Panc1 (cell line): Measurements from ENCODE around the gene MXD3. TPM values are rescaled to one million over a fixed set of nuclear protein-coding genes. Genes with fewer than 3 reads are reported as not detected.

Source experiments
- ATAC-seq: fragments of 200-7000 bp; cut with Tn5 transposase; 2 replicates; pipeline ENCODE4 v1.9.1; 2020; ENCODE audit warnings: mild to moderate bottlenecking, moderate library complexity
- BruUV-seq: library from RNA; stranded (reverse); fragments of 400-500 nt; replicated peaks from 2 replicates; lab custom pipeline; 2021; lab: Mats Ljungman, UMichigan
- CTCF ChIA-PET: fragments of 300-600 bp; sonication (Branson Sonifier 250); formaldehyde crosslinking; loops from one replicate; lab custom pipeline; 2022; ENCODE audit warnings: antibody characterized with exemption; lab: Charles Lee
- POLR2A ChIA-PET: fragments of 300-600 bp; sonication (Branson Sonifier 250); formaldehyde crosslinking; loops from one replicate; lab custom pipeline; 2022; ENCODE audit warnings: antibody characterized with exemption; lab: Charles Lee
- DNase-seq: peaks from one replicate; pipeline ENCODE4 v3.0.0-alpha.2; 2010; ENCODE audit warnings: low read depth, low spot score
- H3K27ac ChIP-seq: 2 replicates; pipeline ENCODE4 v1.5.1; 2011; ENCODE audit warnings: mild to moderate bottlenecking, low read length, inconsistent platforms
- H3K27me3 ChIP-seq: fragments of 200-500 bp; sonication (Bioruptor generic); 2 replicates; pipeline ENCODE4 v1.6.0; 2014; ENCODE audit warnings: low read length, inconsistent platforms; ENCODE audit not compliant: control insufficient read depth, insufficient read depth
- H3K36me3 ChIP-seq: fragments of 200-500 bp; sonication (Bioruptor generic); 2 replicates; pipeline ENCODE4 v1.5.1; 2014; ENCODE audit warnings: inconsistent platforms, mild to moderate bottlenecking, low read length, moderate library complexity; ENCODE audit not compliant: control insufficient read depth, insufficient read depth
- H3K4me1 ChIP-seq: 2 replicates; pipeline ENCODE4 v1.5.1; 2011; ENCODE audit warnings: inconsistent platforms, mild to moderate bottlenecking, low read length, moderate library complexity; ENCODE audit not compliant: control insufficient read depth, insufficient read depth
- H3K4me3 ChIP-seq, 2 experiments: 2 replicates each; pipeline ENCODE4 v1.5.1; 2011 to 2012; ENCODE audit warnings: low read depth in 2 of 2, low read length in 2 of 2, mild to moderate bottlenecking in 2 of 2, inconsistent platforms in 1 of 2, moderate library complexity in 1 of 2
- H3K9me3 ChIP-seq: fragments of 200-500 bp; sonication (Bioruptor generic); 2 replicates; pipeline ENCODE4 v1.5.1; 2014; ENCODE audit warnings: low read depth, mild to moderate bottlenecking, inconsistent platforms, low read length, moderate library complexity; ENCODE audit not compliant: control insufficient read depth, insufficient read depth
- POLR2AphosphoS5 ChIP-seq: IDR thresholded peaks from 2 replicates; pipeline ENCODE4 v1.6.1; 2012; ENCODE audit warnings: mild to moderate bottlenecking, low read depth, low read length, moderate library complexity
- REST ChIP-seq, 2 experiments: IDR thresholded peaks; 2 replicates each; pipeline ENCODE4 v1.6.1; 2011 to 2012; ENCODE audit warnings: low read depth in 2 of 2, control low read depth in 1 of 2, low read length in 1 of 2, mild to moderate bottlenecking in 1 of 2, moderate library complexity in 1 of 2; ENCODE audit not compliant: insufficient read depth in 1 of 2
- SIN3A ChIP-seq: IDR thresholded peaks from 2 replicates; pipeline ENCODE4 v1.6.1; 2012; ENCODE audit warnings: low read depth, mild to moderate bottlenecking, low read length, moderate library complexity, borderline replicate concordance; ENCODE audit not compliant: insufficient read depth
- TCF7L2 ChIP-seq: IDR thresholded peaks from 2 replicates; pipeline ENCODE4 v1.6.1; 2011; ENCODE audit warnings: mild to moderate bottlenecking, low read depth, low read length, inconsistent platforms
- in situ Hi-C: cut with HindIII; loops from 2 replicates; pipeline ENCODE4 v1.10.0; 2016; ENCODE audit warnings: low sequenced_read_pairs, low pct_unique_long_range_greater_than_20kb
- intact Hi-C: fragments of 100-400 bp; cut with micrococcal nuclease; formaldehyde crosslinking; loops from one replicate; pipeline ENCODE4 v1.10.0; 2022; ENCODE audit not compliant: unreplicated experiment
- total RNA-seq: library from RNA; stranded (reverse); gene quantifications from one replicate; pipeline ENCODE4 v1.2.1, GENCODE V29; 2021; ENCODE audit not compliant: unreplicated experiment
- TF ChIP-seq, protein P1 (sequence below): fragments of 450-650 bp; IDR thresholded peaks from 2 replicates; pipeline ENCODE4 v1.5.1; 2017; ENCODE audit warnings: mild to moderate bottlenecking

Gene MXD3
- total RNA-seq, 1 experiment from 2014 or later: 12.0 TPM

DNA sequence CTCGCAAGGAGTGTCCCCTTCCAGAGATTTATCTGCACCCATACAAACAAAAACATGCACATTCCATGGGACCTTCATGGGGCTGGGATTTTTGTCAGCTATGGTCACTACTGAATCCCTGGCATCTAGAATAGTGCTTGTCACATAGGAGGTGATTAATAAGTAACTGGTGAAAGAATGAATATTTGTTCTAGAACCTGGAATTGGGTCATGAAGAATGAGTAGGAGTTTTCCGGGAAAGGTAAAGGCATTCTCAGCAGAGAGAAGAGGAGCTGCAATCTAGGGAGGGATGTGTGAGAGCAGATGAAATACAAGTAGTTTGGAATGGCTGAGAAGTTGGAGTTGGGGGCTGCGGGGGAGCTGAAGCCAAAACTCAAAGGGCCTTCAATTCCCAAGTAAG is 42.6 kb upstream of the MXD3 start:
- in situ Hi-C loops: no loop called here
- intact Hi-C loops: no loop called here
- H3K9me3 ChIP-seq: no peaks in the 10 kb centered on the region
- ChIA-PET CTCF (interaction anchor here (0.6 kb wide), 1 partner anchor 347 kb away, joined by 3 read pairs; no protein-coding TSS in a partner anchor), POLR2A (no interaction called here)
- H3K4me3 ChIP-seq: no peak overlapping the region
- no TSS peak for BruUV-seq
- H3K4me1 ChIP-seq: peaks cover 17% of the 10 kb centered on the region
- no peaks in the 10 kb centered on the region for H3K27me3 ChIP-seq
- H3K27ac ChIP-seq: no peak overlapping the region
- TF ChIP-seq, protein P1, sequence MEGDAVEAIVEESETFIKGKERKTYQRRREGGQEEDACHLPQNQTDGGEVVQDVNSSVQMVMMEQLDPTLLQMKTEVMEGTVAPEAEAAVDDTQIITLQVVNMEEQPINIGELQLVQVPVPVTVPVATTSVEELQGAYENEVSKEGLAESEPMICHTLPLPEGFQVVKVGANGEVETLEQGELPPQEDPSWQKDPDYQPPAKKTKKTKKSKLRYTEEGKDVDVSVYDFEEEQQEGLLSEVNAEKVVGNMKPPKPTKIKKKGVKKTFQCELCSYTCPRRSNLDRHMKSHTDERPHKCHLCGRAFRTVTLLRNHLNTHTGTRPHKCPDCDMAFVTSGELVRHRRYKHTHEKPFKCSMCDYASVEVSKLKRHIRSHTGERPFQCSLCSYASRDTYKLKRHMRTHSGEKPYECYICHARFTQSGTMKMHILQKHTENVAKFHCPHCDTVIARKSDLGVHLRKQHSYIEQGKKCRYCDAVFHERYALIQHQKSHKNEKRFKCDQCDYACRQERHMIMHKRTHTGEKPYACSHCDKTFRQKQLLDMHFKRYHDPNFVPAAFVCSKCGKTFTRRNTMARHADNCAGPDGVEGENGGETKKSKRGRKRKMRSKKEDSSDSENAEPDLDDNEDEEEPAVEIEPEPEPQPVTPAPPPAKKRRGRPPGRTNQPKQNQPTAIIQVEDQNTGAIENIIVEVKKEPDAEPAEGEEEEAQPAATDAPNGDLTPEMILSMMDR: no peak
- no peak for TF ChIP-seq REST (IDR thresholded peaks at IDR 0.05; ENCODE audit: insufficient read depth in 1 of 2, low read depth in 2 of 2, low read length in 1 of 2)
- no peak for TF ChIP-seq TCF7L2
- TF ChIP-seq SIN3A: no peak
- no peak for TF ChIP-seq POLR2AphosphoS5
- DNase-seq (no peak), ATAC-seq (no peak)
- no peaks in the 10 kb centered on the region for H3K36me3 ChIP-seq

- ChIA-PET CTCF (no interaction called here), POLR2A (interaction anchor here (0.7 kb wide), 1 partner anchor 101 kb away, joined by 6 read pairs; no protein-coding TSS in a partner anchor)
- ATAC-seq: no peak
- peaks cover 21% of the 10 kb centered on the region for H3K4me1 ChIP-seq
- in situ Hi-C loops: no loop called here
- no peaks in the 10 kb centered on the region for H3K36me3 ChIP-seq
- intact Hi-C loops: no loop called here
- TF ChIP-seq, protein P1: no peak
- TF ChIP-seq REST (IDR thresholded peaks at IDR 0.05; ENCODE audit: insufficient read depth in 1 of 2, low read depth in 2 of 2, low read length in 1 of 2) (no peak), SIN3A (no peak), TCF7L2 (no peak), POLR2AphosphoS5 (no peak)
- H3K4me3 ChIP-seq: no peak overlapping the region
- no peak overlapping the region for H3K27ac ChIP-seq
- DNase-seq: no peak
- no peaks in the 10 kb centered on the region for H3K27me3 ChIP-seq
- no peaks in the 10 kb centered on the region for H3K9me3 ChIP-seq
- no TSS peak for BruUV-seq
Measured at GRCh38 chr5:177353093-177353492, 41.4 kb upstream of the MXD3 start.
